ENCODE data around the gene NAGK. TPM values are rescaled to one million over a fixed set of nuclear protein-coding genes. Genes with fewer than 3 reads are reported as not detected.

The NAGK gene
- total RNA-seq, 2 donors from 2014 or later: 72.6 to 80.8 TPM

DNA sequence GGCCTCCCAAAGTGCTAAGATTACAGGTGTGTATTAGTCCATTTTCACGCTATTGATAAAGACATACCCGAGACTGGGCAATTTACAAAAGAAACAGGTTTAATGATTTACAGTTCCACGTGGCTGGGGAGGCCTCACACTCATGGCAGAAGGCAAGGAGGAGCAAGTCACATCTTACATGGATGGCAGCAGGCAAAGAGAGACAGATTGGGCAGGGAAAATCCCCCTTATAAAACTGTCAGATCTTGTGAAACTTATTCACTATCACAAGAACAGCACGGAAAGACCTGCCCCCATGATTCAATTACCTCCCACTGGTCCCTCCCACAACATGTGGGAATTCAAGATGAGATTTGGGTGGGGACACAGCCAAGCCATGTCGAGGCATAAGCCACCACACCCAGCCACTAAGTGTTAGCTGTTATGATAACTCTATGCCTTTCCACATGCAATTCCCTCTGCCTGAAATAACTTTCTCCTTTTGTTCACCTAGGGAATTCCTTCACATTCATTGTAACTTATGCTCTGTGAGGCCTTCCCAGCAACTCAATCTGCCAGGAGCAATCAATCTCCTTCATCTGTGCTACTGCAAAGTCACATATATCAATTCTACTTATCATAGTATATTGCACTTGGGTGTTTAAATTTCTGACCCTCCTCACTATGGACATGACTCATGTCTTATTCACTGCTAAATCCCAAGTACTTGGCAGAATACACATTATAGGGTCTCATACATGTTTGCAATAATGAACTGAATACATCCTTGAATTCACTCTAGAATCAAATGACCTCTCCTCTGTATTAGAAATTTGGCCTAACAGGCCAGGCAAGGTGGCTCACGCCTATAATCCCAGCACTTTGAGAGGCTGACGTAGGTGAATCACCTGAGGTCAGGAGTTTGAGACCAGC lies 54.2 kb downstream of the NAGK start:
- Histone ChIP-seq H3K36me3 (ENCODE audit: control insufficient read depth, insufficient read depth, low read length) (peaks cover 26% of the 10 kb centered on the region), H3K9ac (ENCODE audit: extremely low read depth, low read length, poor library complexity, severe bottlenecking) (no peak overlapping the region), H3K27ac (ENCODE audit: low read depth, low read length) (no peak overlapping the region), H3K27me3 (ENCODE audit: control insufficient read depth, insufficient read depth, low read length, poor library complexity, severe bottlenecking) (no peaks in the 10 kb centered on the region), H3K4me1 (ENCODE audit: control insufficient read depth, insufficient read depth, low read length) (no peaks in the 10 kb centered on the region), H3K4me3 (ENCODE audit: low read length) (no peak overlapping the region), H3K9me3 (ENCODE audit: control insufficient read depth, low read length) (peaks cover 8% of the 10 kb centered on the region)
- 92 to 96% methylated on average over 6 to 7 of the region's 7 CpGs for WGBS, 2 experiments (ENCODE audit: insufficient coverage in 1 of 2, insufficient read length in 1 of 2)
- no peaks in the 10 kb centered on the region for H3K4me1 Mint-ChIP-seq
- TF ChIP-seq CTCF (conservative IDR thresholded peaks at IDR 0.05): no peak
- H3K36me3 Mint-ChIP-seq (ENCODE audit: low read depth): peaks cover 34% of the 10 kb centered on the region
- peaks cover 6% of the 10 kb centered on the region for H3K9me3 Mint-ChIP-seq
- no peak overlapping the region for H3K4me3 Mint-ChIP-seq
- no peak overlapping the region for H3K27ac Mint-ChIP-seq
- no peak for DNase-seq
- no peaks in the 10 kb centered on the region for H3K27me3 Mint-ChIP-seq (ENCODE audit: insufficient read depth)

DNA sequence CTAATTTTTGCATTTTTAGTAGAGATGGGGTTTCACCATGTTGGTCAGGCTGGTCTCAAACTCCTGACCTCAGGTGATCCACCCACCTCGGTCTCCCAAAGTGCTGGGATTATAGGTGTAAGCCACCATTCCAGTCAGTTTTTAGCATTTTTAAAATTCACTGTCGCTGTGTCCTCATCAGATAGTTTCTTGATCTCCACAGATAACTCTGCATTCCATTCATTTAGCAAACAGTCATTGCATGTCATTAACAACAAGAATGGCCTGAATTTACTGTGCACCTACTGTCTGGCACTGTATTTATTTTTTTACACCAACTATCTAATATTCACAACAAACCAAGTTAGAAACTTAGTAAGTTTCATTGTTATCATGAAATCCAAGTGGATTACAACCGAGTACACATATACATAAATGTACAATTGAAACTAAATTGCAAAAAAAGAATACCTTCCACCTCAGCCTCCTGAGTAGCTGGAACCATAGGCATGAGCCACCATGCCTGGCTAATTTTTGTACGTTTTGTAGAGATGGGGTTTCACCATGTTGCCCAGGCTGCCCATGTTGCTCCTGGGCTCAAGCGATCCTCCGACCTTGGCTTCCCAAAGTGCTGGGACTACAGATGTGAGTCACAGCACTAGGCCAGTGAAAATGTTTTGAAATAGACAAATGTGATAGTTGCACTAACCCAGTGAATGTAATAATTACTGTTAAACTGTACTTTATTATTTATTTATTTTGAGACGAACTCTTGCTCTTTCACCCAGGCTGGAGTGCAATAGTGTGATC lies 57.3 kb downstream of the NAGK start:
- Mint-ChIP-seq H3K36me3 (ENCODE audit: low read depth) (peaks cover 25% of the 10 kb centered on the region), H3K27ac (no peak overlapping the region), H3K4me1 (peaks cover 7% of the 10 kb centered on the region), H3K4me3 (no peak overlapping the region), H3K9me3 (peaks cover 6% of the 10 kb centered on the region), H3K27me3 (ENCODE audit: insufficient read depth) (no peaks in the 10 kb centered on the region)
- Histone ChIP-seq H3K4me3 (ENCODE audit: low read length) (no peak overlapping the region), H3K27ac (ENCODE audit: low read depth, low read length) (no peak overlapping the region), H3K9me3 (ENCODE audit: control insufficient read depth, low read length) (peaks cover 8% of the 10 kb centered on the region), H3K9ac (ENCODE audit: extremely low read depth, low read length, poor library complexity, severe bottlenecking) (no peak overlapping the region), H3K36me3 (ENCODE audit: control insufficient read depth, insufficient read depth, low read length) (peaks cover 22% of the 10 kb centered on the region), H3K4me1 (ENCODE audit: control insufficient read depth, insufficient read depth, low read length) (no peaks in the 10 kb centered on the region), H3K27me3 (ENCODE audit: control insufficient read depth, insufficient read depth, low read length, poor library complexity, severe bottlenecking) (no peaks in the 10 kb centered on the region)
- 95 to 98% methylated on average over 2 to 7 of the region's 7 CpGs for WGBS, 2 experiments (ENCODE audit: insufficient coverage in 1 of 2, insufficient read length in 1 of 2)
- no peak for DNase-seq
- no peak for TF ChIP-seq CTCF (conservative IDR thresholded peaks at IDR 0.05)

DNA sequence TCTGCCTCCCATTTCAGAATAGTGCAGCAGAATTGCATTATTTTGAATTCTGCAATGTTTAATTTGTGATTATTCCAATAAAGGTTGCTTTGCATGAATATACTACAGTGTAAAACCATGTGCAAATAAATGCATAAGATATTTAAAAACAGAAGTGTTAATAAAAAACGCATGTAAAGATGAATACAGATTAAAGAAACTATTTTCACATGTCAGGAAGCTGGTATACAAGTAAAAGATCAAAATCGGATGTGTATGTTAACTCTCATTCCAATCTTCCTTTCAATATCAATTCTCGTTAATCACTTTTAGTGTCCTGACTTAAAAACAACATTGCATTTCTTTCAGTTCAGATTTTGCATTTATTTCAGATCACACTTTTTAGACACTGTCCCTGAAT lies 58.5 kb downstream of the NAGK start:
- Histone ChIP-seq H3K4me3 (ENCODE audit: low read length) (no peak overlapping the region), H3K27me3 (ENCODE audit: control insufficient read depth, insufficient read depth, low read length, poor library complexity, severe bottlenecking) (no peaks in the 10 kb centered on the region), H3K27ac (ENCODE audit: low read depth, low read length) (no peak overlapping the region), H3K36me3 (ENCODE audit: control insufficient read depth, insufficient read depth, low read length) (peaks cover 19% of the 10 kb centered on the region), H3K4me1 (ENCODE audit: control insufficient read depth, insufficient read depth, low read length) (no peaks in the 10 kb centered on the region), H3K9ac (ENCODE audit: extremely low read depth, low read length, poor library complexity, severe bottlenecking) (no peak overlapping the region), H3K9me3 (ENCODE audit: control insufficient read depth, low read length) (peaks cover 8% of the 10 kb centered on the region)
- DNase-seq: no peak
- Mint-ChIP-seq H3K4me3 (no peak overlapping the region), H3K4me1 (peaks cover 7% of the 10 kb centered on the region), H3K9me3 (peaks cover 6% of the 10 kb centered on the region), H3K36me3 (ENCODE audit: low read depth) (peaks cover 19% of the 10 kb centered on the region), H3K27me3 (ENCODE audit: insufficient read depth) (no peaks in the 10 kb centered on the region), H3K27ac (no peak overlapping the region)
- 88 to 89% methylated on average over 2 to 3 of the region's 3 CpGs for WGBS, 2 experiments (ENCODE audit: insufficient coverage in 1 of 2, insufficient read length in 1 of 2)
- TF ChIP-seq CTCF (conservative IDR thresholded peaks at IDR 0.05): no peak

Other genes starting within 250 kb of the NAGK start
- not detected for gene CLEC4F, start 248.0 kb upstream of the NAGK start, total RNA-seq
- not detected for gene CD207, start 232.8 kb upstream of the NAGK start, total RNA-seq
- gene VAX2, start 168.1 kb upstream of the NAGK start, total RNA-seq: under 1 TPM; 0.24 to 0.40 TPM
- gene ATP6V1B1, start 132.7 kb upstream of the NAGK start, total RNA-seq: not detected
- under 1 TPM; 0.24 to 0.97 TPM for gene ANKRD53, start 90.0 kb upstream of the NAGK start, total RNA-seq
- gene TEX261, start 73.8 kb upstream of the NAGK start, total RNA-seq: 10 to 100 TPM; 13.3 to 19.9 TPM
- gene MCEE, start 61.6 kb downstream of the NAGK start, total RNA-seq: 10 to 100 TPM; 10.9 to 17.6 TPM
- 10 to 100 TPM; 30.2 to 35.8 TPM for gene MPHOSPH10, start 62.0 kb downstream of the NAGK start, total RNA-seq
- gene PAIP2B, start 158.5 kb downstream of the NAGK start, total RNA-seq: 10 to 100 TPM; 21.2 to 29.6 TPM